IMR-90 (cell line): Measurements from ENCODE around the gene SKA3. TPM values are rescaled to one million over a fixed set of nuclear protein-coding genes. Genes with fewer than 3 reads are reported as not detected.

Experiments
- ATAC-seq: fragments of 200-7000 bp; cut with Tn5 transposase; 2 replicates; pipeline ENCODE4 v1.9.1; 2020; ENCODE audit warnings: low read depth, mild to moderate bottlenecking, moderate library complexity
- BruUV-seq: library from RNA; stranded (reverse); fragments of 400-500 nt; replicated peaks from 2 replicates; lab custom pipeline; 2021; lab: Mats Ljungman, UMichigan
- CTCF ChIA-PET: fragments of 300-600 bp; formaldehyde crosslinking; extraction: SDS; loops from one replicate; lab custom pipeline; 2021; ENCODE audit warnings: antibody characterized with exemption; lab: Yijun Ruan, JAX
- POLR2A ChIA-PET: fragments of 300-600 bp; sonication (Branson Sonifier 250); formaldehyde crosslinking; loops from one replicate; lab custom pipeline; 2022; ENCODE audit warnings: antibody characterized with exemption; ENCODE audit not compliant: unreplicated experiment; lab: Charles Lee
- DNase-seq: peaks from one replicate; pipeline ENCODE4 v3.0.0; 2013
- H2AFZ ChIP-seq: replicated peaks from 2 replicates; pipeline ENCODE3; 2013; ENCODE audit warnings: low read length, mild to moderate bottlenecking; ENCODE audit not compliant: poor library complexity
- H2AK5ac ChIP-seq: 2 replicates; pipeline ENCODE4 v1.6.1; 2013; ENCODE audit warnings: low read depth, low read length, inconsistent platforms
- H2AK9ac ChIP-seq: replicated peaks from 2 replicates; pipeline ENCODE3; 2013; ENCODE audit warnings: mild to moderate bottlenecking, low read depth, low read length, moderate library complexity; ENCODE audit not compliant: poor library complexity
- H2BK120ac ChIP-seq: 2 replicates; pipeline ENCODE4 v1.6.1; 2013; ENCODE audit warnings: low read depth, low read length, inconsistent platforms
- H2BK15ac ChIP-seq: 3 replicates; pipeline ENCODE4 v1.6.1; 2013; ENCODE audit warnings: low read depth, low read length, inconsistent platforms
- H2BK20ac ChIP-seq: 2 replicates; pipeline ENCODE4 v1.6.1; 2013; ENCODE audit warnings: low read depth, mild to moderate bottlenecking, inconsistent platforms, low read length, moderate library complexity
- H2BK5ac ChIP-seq: 2 replicates; pipeline ENCODE4 v1.6.1; 2013; ENCODE audit warnings: mild to moderate bottlenecking, low read depth, low read length, inconsistent platforms; ENCODE audit not compliant: poor library complexity, severe bottlenecking
- H3K14ac ChIP-seq: replicated peaks from 2 replicates; pipeline ENCODE4 v1.6.1; 2013; ENCODE audit warnings: low read depth, low read length, inconsistent platforms
- H3K18ac ChIP-seq: 2 replicates; pipeline ENCODE4 v1.6.1; 2013; ENCODE audit warnings: low read depth, low read length, control low read depth
- H3K23ac ChIP-seq: 2 replicates; pipeline ENCODE4 v1.6.1; 2013; ENCODE audit warnings: low read depth, low read length, inconsistent platforms
- H3K27ac ChIP-seq: 2 replicates; pipeline ENCODE4 v1.5.1; 2013; ENCODE audit warnings: mild to moderate bottlenecking, control low read depth, low read length; ENCODE audit not compliant: insufficient read depth
- H3K27me3 ChIP-seq: 2 replicates; pipeline ENCODE4 v1.6.1; 2013; ENCODE audit warnings: low read length; ENCODE audit not compliant: control insufficient read depth, insufficient read depth
- H3K36me3 ChIP-seq: 2 replicates; pipeline ENCODE4 v1.6.1; 2013; ENCODE audit warnings: low read length, mixed read lengths; ENCODE audit not compliant: control insufficient read depth, insufficient read depth
- H3K4ac ChIP-seq: 2 replicates; pipeline ENCODE4 v1.6.1; 2013; ENCODE audit warnings: low read depth, low read length, inconsistent platforms
- H3K4me1 ChIP-seq: 2 replicates; pipeline ENCODE4 v1.6.1; 2013; ENCODE audit warnings: low read length, mixed read lengths; ENCODE audit not compliant: control insufficient read depth, insufficient read depth
- H3K4me2 ChIP-seq: 2 replicates; pipeline ENCODE4 v1.6.1; 2013; ENCODE audit warnings: low read depth, mild to moderate bottlenecking, control low read depth, low read length, moderate library complexity
- H3K4me3 ChIP-seq: 2 replicates; pipeline ENCODE4 v1.5.1; 2013; ENCODE audit warnings: low read depth, mild to moderate bottlenecking, control low read depth, low read length, moderate library complexity; ENCODE audit not compliant: insufficient read depth
- H3K56ac ChIP-seq: 2 replicates; pipeline ENCODE4 v1.6.1; 2013; ENCODE audit warnings: low read length, inconsistent platforms; ENCODE audit not compliant: insufficient read depth; ENCODE audit errors: extremely low read depth
- H3K79me1 ChIP-seq, 2 experiments: 2 replicates each; pipeline ENCODE4 v1.6.1; 2013; ENCODE audit warnings: low read length in 2 of 2, inconsistent platforms in 1 of 2, low read depth in 1 of 2
- H3K9ac ChIP-seq: 2 replicates; pipeline ENCODE4 v1.6.1; 2013; ENCODE audit warnings: low read depth, low read length, control low read depth
- H3K9me1 ChIP-seq: 2 replicates; pipeline ENCODE4 v1.6.1; 2013; ENCODE audit warnings: low read length, inconsistent platforms; ENCODE audit not compliant: insufficient read depth
- H3K9me3 ChIP-seq: 2 replicates; pipeline ENCODE4 v1.6.1; 2013; ENCODE audit warnings: low read length; ENCODE audit not compliant: control insufficient read depth, insufficient read depth
- H4K20me1 ChIP-seq: 2 replicates; pipeline ENCODE4 v1.6.1; 2013; ENCODE audit warnings: low read length, inconsistent platforms; ENCODE audit not compliant: insufficient read depth
- H4K5ac ChIP-seq: 2 replicates; pipeline ENCODE4 v1.6.1; 2013; ENCODE audit warnings: mild to moderate bottlenecking, low read depth, low read length, control low read depth
- H4K8ac ChIP-seq, 2 experiments: 2 replicates each; pipeline ENCODE4 v1.6.1; 2013; ENCODE audit warnings: low read depth in 2 of 2, low read length in 2 of 2, control low read depth in 1 of 2, inconsistent platforms in 1 of 2
- H4K91ac ChIP-seq: 2 replicates; pipeline ENCODE4 v1.6.1; 2013; ENCODE audit warnings: low read depth, low read length, inconsistent platforms; ENCODE audit not compliant: insufficient read depth
- BHLHE40 ChIP-seq: fragments of 150-350 bp; IDR thresholded peaks from 2 replicates; pipeline ENCODE4 v1.6.1; 2016; ENCODE audit warnings: mild to moderate bottlenecking, low read depth, low read length
- CEBPB ChIP-seq: IDR thresholded peaks from 2 replicates; pipeline ENCODE4 v1.6.1; 2012; ENCODE audit warnings: low read depth, low read length, improper control_type of control experiment
- CHD1 ChIP-seq: IDR thresholded peaks from 2 replicates; pipeline ENCODE4 v1.6.1; 2012; ENCODE audit warnings: low read depth, low read length, improper control_type of control experiment
- CTCF ChIP-seq: conservative IDR thresholded peaks from 2 replicates; pipeline ENCODE4 v1.5.1; 2012; ENCODE audit warnings: mild to moderate bottlenecking, low read depth, low read length, improper control_type of control experiment
- ELK1 ChIP-seq: fragments of 150-350 bp; IDR thresholded peaks from 2 replicates; pipeline ENCODE4 v1.6.1; 2016; ENCODE audit warnings: low read depth, mild to moderate bottlenecking, low read length, moderate library complexity, borderline replicate concordance
- FOS ChIP-seq: fragments of 150-350 bp; IDR thresholded peaks from 2 replicates; pipeline ENCODE4 v1.6.1; 2016; ENCODE audit warnings: low read depth, low read length
- MAFK ChIP-seq: IDR thresholded peaks from 2 replicates; pipeline ENCODE4 v1.6.1; 2012; ENCODE audit warnings: low read depth, low read length, improper control_type of control experiment
- MAZ ChIP-seq: IDR thresholded peaks from 2 replicates; pipeline ENCODE4 v1.6.1; 2012; ENCODE audit warnings: low read depth, mild to moderate bottlenecking, low read length, improper control_type of control experiment, moderate library complexity, borderline replicate concordance
- MXI1 ChIP-seq: IDR thresholded peaks from 2 replicates; pipeline ENCODE4 v1.6.1; 2012; ENCODE audit warnings: low read depth, mild to moderate bottlenecking, low read length, moderate library complexity, borderline replicate concordance
- NFE2L2 ChIP-seq: fragments of 150-350 bp; IDR thresholded peaks from 2 replicates; pipeline ENCODE4 v1.6.1; 2016; ENCODE audit warnings: low read depth, mild to moderate bottlenecking, low read length
- POLR2A ChIP-seq: IDR thresholded peaks from 2 replicates; pipeline ENCODE4 v1.6.1; 2012; ENCODE audit warnings: mild to moderate bottlenecking, low read depth, low read length
- RAD21 ChIP-seq: IDR thresholded peaks from 2 replicates; pipeline ENCODE4 v1.6.1; 2012; ENCODE audit warnings: low read length, improper control_type of control experiment
- RCOR1 ChIP-seq: IDR thresholded peaks from 2 replicates; pipeline ENCODE4 v1.6.1; 2012; ENCODE audit warnings: mild to moderate bottlenecking, low read length, improper control_type of control experiment; ENCODE audit not compliant: insufficient replicate concordance
- RFX5 ChIP-seq: IDR thresholded peaks from 2 replicates; pipeline ENCODE4 v1.8.0; 2012; ENCODE audit warnings: low read depth, mild to moderate bottlenecking, low read length, moderate library complexity
- SMC3 ChIP-seq: fragments of 150-350 bp; IDR thresholded peaks from 2 replicates; pipeline ENCODE4 v1.6.1; 2016; ENCODE audit warnings: low read depth, mild to moderate bottlenecking, antibody characterized with exemption, low read length, moderate library complexity
- USF2 ChIP-seq: fragments of 150-350 bp; IDR thresholded peaks from 2 replicates; pipeline ENCODE4 v1.6.1; 2017; ENCODE audit warnings: mild to moderate bottlenecking, antibody characterized with exemption, low read length, low read depth
- WGBS, 2 experiments: methylation state at CpG; one replicate each; pipeline versions ENCODE4 v1.1.5 to v1.1.7; 2013; ENCODE audit warnings: missing lambda C conversion rate in 2 of 2; ENCODE audit not compliant: insufficient read length in 1 of 2; ENCODE audit errors: extremely low coverage in 2 of 2; 5-methylcytosine and 5-hydroxymethylcytosine counted together
- dilution Hi-C: fragments of 300-500 bp; cut with HindIII; formaldehyde crosslinking; loops from one replicate; pipeline ENCODE4 v1.14.3; 2018; ENCODE audit warnings: low sequenced_read_pairs; ENCODE audit not compliant: unreplicated experiment
- in situ Hi-C: fragments of 300-500 bp; cut with MboI; formaldehyde crosslinking; loops from 3 replicates; pipeline ENCODE4 v1.14.3; 2019; ENCODE audit warnings: low sequenced_read_pairs, inconsistent platforms, mixed read lengths
- intact Hi-C: fragments of 100-400 bp; cut with micrococcal nuclease; formaldehyde crosslinking; loops from 2 replicates; pipeline ENCODE4 v1.10.0; 2022
- polyA plus RNA-seq, 3 experiments: library from polyadenylated mRNA; depleted of rRNA; stranded (reverse); fragments of >200 nt; gene quantifications; 2 replicates each; pipeline ENCODE4 v1.2.3, GENCODE V29; 2012; ENCODE audit warnings: low replicate concordance in 1 of 3
- total RNA-seq: library from RNA; depleted of rRNA; stranded (reverse); fragments of >200 nt; gene quantifications from 2 replicates; pipeline ENCODE4 v1.2.3, GENCODE V29; 2012

The SKA3 gene
- total and polyA plus RNA-seq, 2 of the 4 experiments (the other 2 are of a cell fraction) = 11.7 to 15.6 TPM

GRCh38 chr13:21115231-21115630, 61.1 kb downstream of the SKA3 start:
- Histone ChIP-seq H3K9me1 (no peaks in the 10 kb centered on the region), H3K56ac (no peak overlapping the region), H3K14ac (no peak overlapping the region), H2AK5ac (no peak overlapping the region), H3K4me1 (no peaks in the 10 kb centered on the region), H4K8ac (no peak overlapping the region), H2BK15ac (no peak overlapping the region), H3K79me1 (no peaks in the 10 kb centered on the region), H2BK20ac (no peak overlapping the region), H4K20me1 (no peaks in the 10 kb centered on the region), H2BK5ac (no peak overlapping the region), H2BK120ac (no peak overlapping the region), H2AFZ (no peak overlapping the region), H3K4me3 (no peak overlapping the region), H3K4me2 (no peak overlapping the region), H3K9me3 (no peaks in the 10 kb centered on the region), H3K27me3 (no peaks in the 10 kb centered on the region), H3K27ac (no peak overlapping the region), H4K91ac (no peak overlapping the region), H3K9ac (no peak overlapping the region), H3K36me3 (no peaks in the 10 kb centered on the region), H4K5ac (no peak overlapping the region), H3K23ac (no peak overlapping the region), H2AK9ac (no peak overlapping the region), H3K18ac (no peak overlapping the region), H3K4ac (no peak overlapping the region)
- intact Hi-C loops (no loop called here), in situ Hi-C loops (no loop called here), dilution Hi-C loops (no loop called here)
- no peak for ATAC-seq
- no CpG with 5 or more reads among the region's 3 CpGs for WGBS, 2 experiments
- BruUV-seq = no TSS peak
- POLR2A ChIA-PET = no interaction called here
- no peak for DNase-seq
- CTCF ChIA-PET = no interaction called here
- TF ChIP-seq MAFK (no peak), POLR2A (no peak), BHLHE40 (no peak), RAD21 (no peak), USF2 (no peak), NFE2L2 (no peak), CHD1 (no peak), RFX5 (no peak), SMC3 (no peak), CEBPB (no peak), FOS (no peak), CTCF (no peak), MAZ (no peak), RCOR1 (no peak), MXI1 (no peak), ELK1 (no peak)
